Liver (tissue), 9 donors: ENCODE measurements around the gene MUS81. TPM values are rescaled to one million over a fixed set of nuclear protein-coding genes. Genes with fewer than 3 reads are reported as not detected.

ENCODE experiments used
- DNase-seq: peaks from one replicate; pipeline ENCODE4 v3.0.0-alpha.2; 2017; ENCODE audit warnings: low spot score
- H3K27ac ChIP-seq, 2 donors: one replicate each; pipeline ENCODE4 v1.7.0; 2013; ENCODE audit warnings: inconsistent platforms in 2 of 2, low read length in 2 of 2, control low read depth in 1 of 2, low read depth in 1 of 2, mild to moderate bottlenecking in 1 of 2
- H3K27me3 ChIP-seq, 4 donors: one replicate each; pipeline versions ENCODE4 v1.6.1 to v1.7.0; 2013; ENCODE audit warnings: low read length in 3 of 4, inconsistent platforms in 1 of 4, mild to moderate bottlenecking in 1 of 4, moderate library complexity in 1 of 4; ENCODE audit not compliant: control insufficient read depth in 4 of 4, insufficient read depth in 4 of 4
- H3K36me3 ChIP-seq, 4 donors: one replicate each; pipeline versions ENCODE4 v1.6.1 to v1.7.0; 2013; ENCODE audit warnings: low read length in 3 of 4, mild to moderate bottlenecking in 3 of 4, low read depth in 1 of 4, moderate library complexity in 1 of 4; ENCODE audit not compliant: control insufficient read depth in 4 of 4, insufficient read depth in 3 of 4
- H3K4me1 ChIP-seq, 4 donors: one replicate each; pipeline versions ENCODE4 v1.6.1 to v1.7.0; 2013; ENCODE audit warnings: low read length in 3 of 4, mild to moderate bottlenecking in 3 of 4, moderate library complexity in 1 of 4; ENCODE audit not compliant: control insufficient read depth in 4 of 4, insufficient read depth in 4 of 4
- H3K4me3 ChIP-seq, 3 donors: one replicate each; pipeline versions ENCODE4 v1.6.1 to v1.7.0; 2013; ENCODE audit warnings: low read length in 3 of 3, control low read depth in 1 of 3, low read depth in 1 of 3, mild to moderate bottlenecking in 1 of 3
- H3K9ac ChIP-seq, 2 donors: one replicate each; pipeline ENCODE4 v1.7.0; 2013; ENCODE audit warnings: low read length in 2 of 2, mild to moderate bottlenecking in 2 of 2, moderate library complexity in 2 of 2, control low read depth in 1 of 2, low read depth in 1 of 2
- H3K9me3 ChIP-seq, 4 donors: one replicate each; pipeline versions ENCODE4 v1.6.1 to v1.7.0; 2013; ENCODE audit warnings: low read length in 3 of 4; ENCODE audit not compliant: control insufficient read depth in 4 of 4
- ATF3 ChIP-seq: IDR thresholded peaks from 2 replicates; pipeline ENCODE4 v1.6.1; 2016; ENCODE audit warnings: antibody characterized with exemption
- CTCF ChIP-seq: fragments of 150-350 bp; IDR thresholded peaks from 2 replicates; pipeline ENCODE4 v1.5.1; 2017; ENCODE audit warnings: improper control_type of control experiment, low read depth, low read length; ENCODE audit not compliant: missing input control
- FOXA1 ChIP-seq: IDR thresholded peaks from 2 replicates; pipeline ENCODE4 v1.6.1; 2016; ENCODE audit warnings: antibody characterized with exemption
- FOXA2 ChIP-seq: IDR thresholded peaks from 2 replicates; pipeline ENCODE4 v1.6.1; 2016; ENCODE audit warnings: antibody characterized with exemption
- HNF4G ChIP-seq: IDR thresholded peaks from 2 replicates; pipeline ENCODE4 v1.6.1; 2016; ENCODE audit warnings: antibody characterized with exemption
- MAX ChIP-seq: IDR thresholded peaks from 2 replicates; pipeline ENCODE4 v1.6.1; 2016; ENCODE audit warnings: antibody characterized with exemption
- NR2F2 ChIP-seq: IDR thresholded peaks from 2 replicates; pipeline ENCODE4 v1.6.1; 2016; ENCODE audit warnings: antibody characterized with exemption
- RAD21 ChIP-seq, 2 donors: IDR thresholded peaks; 2 replicates each; pipeline ENCODE4 v1.6.1; 2016; ENCODE audit warnings: antibody characterized with exemption in 2 of 2, mild to moderate bottlenecking in 2 of 2
- REST ChIP-seq: IDR thresholded peaks from 2 replicates; pipeline ENCODE4 v1.6.1; 2016; ENCODE audit warnings: antibody characterized with exemption, mild to moderate bottlenecking
- SP1 ChIP-seq: IDR thresholded peaks from 2 replicates; pipeline ENCODE4 v1.6.1; 2018; ENCODE audit warnings: antibody characterized with exemption, mild to moderate bottlenecking
- YY1 ChIP-seq: IDR thresholded peaks from 2 replicates; pipeline ENCODE4 v1.6.1; 2016; ENCODE audit warnings: antibody characterized with exemption, mild to moderate bottlenecking
- ZBTB33 ChIP-seq: IDR thresholded peaks from 2 replicates; pipeline ENCODE4 v1.6.1; 2016; ENCODE audit warnings: antibody characterized with exemption
- WGBS: extraction: QIAGEN DNeasy Blood & Tissue Kit; methylation state at CpG from one replicate; pipeline ENCODE4 v1.1.7; 2013; 5-methylcytosine and 5-hydroxymethylcytosine counted together
- polyA plus RNA-seq, 2 donors: library from polyadenylated mRNA; stranded (reverse) in 1 of 2; unstranded in 1 of 2; fragments of 200-250 nt in 1 of 2; fragments of >200 nt in 1 of 2; fragmentation: Nextera tagmentation in 1 of 2; extraction: Ambion mirVana in 1 of 2; gene quantifications; one replicate each; pipeline versions ENCODE4 v1.2.1 to v1.2.3, GENCODE V29; 2013 to 2015
- total RNA-seq, 2 donors: library from RNA; depleted of rRNA; stranded (reverse); fragments of >200 nt; gene quantifications; one replicate each; pipeline ENCODE4 v1.2.3, GENCODE V29; 2014
- donor health status: healthy.
- donor health status: healthy.
- donor health status: healthy.
- donor health status: healthy.
- donor health status: healthy.

Gene MUS81
- total and polyA plus RNA-seq, 4 donors = 11.0 to 24.7 (median 16.5) TPM

- Histone ChIP-seq H3K4me1 (peaks cover 7 to 16% (median 12%) of the 10 kb centered on the region in 4 donors), H3K9ac (no peak overlapping the region), H3K9me3 (no peaks in the 10 kb centered on the region), H3K36me3 (peaks cover 16 to 42% (median 23%) of the 10 kb centered on the region in 4 donors), H3K27me3 (no peaks in the 10 kb centered on the region), H3K27ac (no peak overlapping the region), H3K4me3 (no peak overlapping the region)
- DNase-seq = no peak
- 91% methylated on average over 9 of the region's 9 CpGs for WGBS
- no peak for TF ChIP-seq ATF3
- TF ChIP-seq FOXA1 = no peak
- no peak for TF ChIP-seq NR2F2
- TF ChIP-seq RAD21 (IDR thresholded peaks at IDR 0.05) = no peak
- no peak for TF ChIP-seq CTCF
- TF ChIP-seq REST = no peak
- TF ChIP-seq YY1 = no peak
- TF ChIP-seq FOXA2 = no peak
- TF ChIP-seq ZBTB33 = no peak
- TF ChIP-seq SP1 = no peak
- TF ChIP-seq HNF4G = no peak
These were observed 5.4 kb downstream of the MUS81 start for GRCh38 chr11:65865550-65866172.

GRCh38 chr11:65866509-65867283 lies 6.5 kb downstream of the MUS81 start:
- no peaks in the 10 kb centered on the region for H3K9me3 ChIP-seq
- H3K27me3 ChIP-seq = no peaks in the 10 kb centered on the region
- no peak overlapping the region for H3K27ac ChIP-seq
- no peak for DNase-seq
- no peak overlapping the region for H3K9ac ChIP-seq
- no peak for TF ChIP-seq SP1
- TF ChIP-seq MAX = no peak
- no peak for TF ChIP-seq ZBTB33
- WGBS = 92% methylated on average over 21 of the region's 21 CpGs
- peaks cover 16 to 42% (median 23%) of the 10 kb centered on the region in 4 donors for H3K36me3 ChIP-seq
- no peak overlapping the region for H3K4me3 ChIP-seq
- peaks cover 2 to 12% (median 4%) of the 10 kb centered on the region in 4 donors for H3K4me1 ChIP-seq
